ENCODE results near the gene CC2D2A. TPM values are rescaled to one million over a fixed set of nuclear protein-coding genes. Genes with fewer than 3 reads are reported as not detected.

The CC2D2A gene
- total RNA-seq, 1 experiment from 2014 or later = 13.0 TPM

GRCh38 chr4:15556511-15557092 is 86.9 kb downstream of the CC2D2A start:
- BruUV-seq (replicated peaks) = no TSS peak
- ChIA-PET CTCF (no interaction called here), RAD21 (ENCODE audit: low non-redundant PET in 1 of 2, low total read pairs in 2 of 2, uncharacterized antibody in 2 of 2, unreplicated experiment in 2 of 2) (no interaction called here), POLR2A (no interaction called here)
- DNase-seq (ENCODE audit: low read depth, low spot score) (no peak), ATAC-seq (no peak)
- Histone ChIP-seq H3K27ac (ENCODE audit: low read depth, low read length) (no peak overlapping the region), H3K9ac (ENCODE audit: low read length) (no peak overlapping the region), H4K20me1 (ENCODE audit: insufficient read depth) (no peaks in the 10 kb centered on the region), H3K36me3 (ENCODE audit: control insufficient read depth in 1 of 2, insufficient read depth in 2 of 2, low read length in 2 of 2) (no peaks in the 10 kb centered on the region), H2AFZ (ENCODE audit: low read depth, low read length, poor library complexity, severe bottlenecking) (no peak overlapping the region), H3K9me3 (ENCODE audit: control insufficient read depth in 1 of 2, insufficient read depth in 1 of 2, low read depth in 1 of 2, low read length in 2 of 2) (no peaks in the 10 kb centered on the region), H3K4me3 (replicated peaks in 1 of 2; ENCODE audit: low read depth in 1 of 2, low read length in 2 of 2) (no peak overlapping the region), H3K4me1 (ENCODE audit: control insufficient read depth in 1 of 2, insufficient read depth in 2 of 2, low read length in 2 of 2) (no peaks in the 10 kb centered on the region; a peak in 1 of 4 replicates), H3K4me2 (ENCODE audit: low read length) (no peak overlapping the region), H3K27me3 (ENCODE audit: insufficient read depth, low read length) (no peaks in the 10 kb centered on the region), H3K9me2 (ENCODE audit: insufficient read depth) (no peaks in the 10 kb centered on the region), H3K79me2 (ENCODE audit: insufficient read depth, low read length) (no peaks in the 10 kb centered on the region)
- intact Hi-C loops (cut with micrococcal nuclease) = no loop called here
- TF ChIP-seq SRF (IDR thresholded peaks at IDR 0.05; ENCODE audit: low read depth) (no peak), SIN3A (IDR thresholded peaks at IDR 0.05; ENCODE audit: low read depth) (no peak), ATF3 (IDR thresholded peaks at IDR 0.05) (no peak), SP1 (IDR thresholded peaks at IDR 0.05; ENCODE audit: low read depth) (no peak), POLR2A (IDR thresholded peaks at IDR 0.05; ENCODE audit: borderline replicate concordance, extremely low read depth, insufficient read depth, insufficient read length) (no peak), ELF1 (IDR thresholded peaks at IDR 0.05; ENCODE audit: borderline replicate concordance, low read depth) (no peak), EZH2phosphoT487 (IDR thresholded peaks at IDR 0.05; ENCODE audit: borderline replicate concordance) (no peak), CTCF (IDR thresholded peaks at IDR 0.05 in 2 of 3, conservative IDR thresholded peaks at IDR 0.05 in 1 of 3; ENCODE audit: borderline replicate concordance in 1 of 3, insufficient read depth in 1 of 3, low read depth in 2 of 3, low read length in 2 of 3) (no peak), CBX3 (IDR thresholded peaks at IDR 0.05; ENCODE audit: low read depth) (no peak), TCF7L2 (IDR thresholded peaks at IDR 0.05; ENCODE audit: borderline replicate concordance, extremely low read depth, insufficient read depth, insufficient read length) (no peak), POLR2AphosphoS5 (IDR thresholded peaks at IDR 0.05; ENCODE audit: low read depth, low read length) (no peak), YY1 (IDR thresholded peaks at IDR 0.05; ENCODE audit: extremely low read depth, insufficient replicate concordance, low read depth, low read length) (no peak)
